ENCODE results near the gene HMOX2. TPM values are rescaled to one million over a fixed set of nuclear protein-coding genes. Genes with fewer than 3 reads are reported as not detected.

Gene HMOX2
- total and polyA plus RNA-seq, 2 donors (not counting 3 experiments of a cell fraction or from before 2014, with no cell fraction given): 80.7 to 86.3 TPM

- H2AFZ ChIP-seq (ENCODE audit: low read depth, low read length): no peak overlapping the region
- no peaks in the 10 kb centered on the region for H3K9me1 ChIP-seq (replicated peaks; ENCODE audit: control insufficient read depth, extremely low read depth, insufficient read depth, low read length)
- peaks cover 2% of the 10 kb centered on the region for H4K20me1 ChIP-seq (replicated peaks; ENCODE audit: control insufficient read depth, extremely low read depth, insufficient read depth, low read length)
- no peaks in the 10 kb centered on the region for H3K9me3 ChIP-seq (replicated peaks; ENCODE audit: control insufficient read depth, insufficient read depth, low read length)
- H3K27me3 ChIP-seq (ENCODE audit: control insufficient read depth in 2 of 2, insufficient read depth in 2 of 2, low read length in 2 of 2): no peaks in the 10 kb centered on the region
- no TSS peak for BruUV-seq (replicated peaks)
- TF ChIP-seq JUN (IDR thresholded peaks at IDR 0.05; ENCODE audit: borderline replicate concordance, insufficient read depth, insufficient read length, low read depth) (no peak), MAX (IDR thresholded peaks at IDR 0.05; ENCODE audit: insufficient read depth, insufficient read length) (no peak), MYC (IDR thresholded peaks at IDR 0.05; ENCODE audit: low read depth, low read length) (no peak), GATA2 (IDR thresholded peaks at IDR 0.05; ENCODE audit: insufficient read depth, insufficient read length, low read depth, low read length) (no peak), CTCF (IDR thresholded peaks at IDR 0.05; ENCODE audit: extremely low read depth in 1 of 2, insufficient read depth in 1 of 2, low read depth in 1 of 2, low read length in 2 of 2) (no peak), FOS (IDR thresholded peaks at IDR 0.05; ENCODE audit: borderline replicate concordance, insufficient read depth, low read length) (no peak), POLR2A (IDR thresholded peaks at IDR 0.05; ENCODE audit: low read depth, low read length) (no peak), EZH2 (IDR thresholded peaks at IDR 0.05; ENCODE audit: borderline replicate concordance, low read depth, low read length, severe bottlenecking) (no peak), POLR2AphosphoS5 (IDR thresholded peaks at IDR 0.05; ENCODE audit: insufficient read depth, low read depth, low read length) (no peak)
- no peak overlapping the region for H3K4me2 ChIP-seq (ENCODE audit: insufficient read depth, low read length)
- no peak overlapping the region for H3K27ac ChIP-seq (ENCODE audit: insufficient read depth, low read depth, low read length)
- DNase-seq (ENCODE audit: low read depth, low spot score) (no peak), FAIRE-seq (no peak)
- H3K4me1 ChIP-seq (ENCODE audit: control insufficient read depth, extremely low read depth, insufficient read depth, low read length): peaks cover 15% of the 10 kb centered on the region
- POLR2A ChIA-PET: no interaction called here
- CTCF ChIA-PET: interaction anchor here (0.7 to 1.0 kb wide), 2 partner anchors 17 to 103 kb away, joined by 3 read pairs; no protein-coding TSS in a partner anchor
- intact Hi-C loops (cut with micrococcal nuclease): no loop called here
- H3K9ac ChIP-seq (replicated peaks; ENCODE audit: extremely low read depth, insufficient read depth, low read length): no peak overlapping the region
- H3K4me3 ChIP-seq (replicated peaks in 1 of 3; ENCODE audit: insufficient read depth in 1 of 3, low read depth in 1 of 3, low read length in 3 of 3): no peak overlapping the region
- peaks cover 33% of the 10 kb centered on the region for H3K79me2 ChIP-seq (ENCODE audit: control insufficient read depth, insufficient read depth, low read length)
- dilution Hi-C loops (cut with MboI; ENCODE audit: extremely low pct_ligation_motif_present, low sequenced_read_pairs): no loop called here
- peaks cover 0 to 3% of the 10 kb centered on the region in 2 experiments for H3K36me3 ChIP-seq (ENCODE audit: control insufficient read depth in 2 of 2, extremely low read depth in 1 of 2, insufficient read depth in 2 of 2, low read length in 2 of 2)
Observed at GRCh38 chr16:4481963-4482362, 5.8 kb downstream of the HMOX2 start.

Measured in endothelial cell of umbilical vein (primary cell).